A549 (cell line): Measurements from ENCODE around the gene ZNF865.

Experiments used
- CEBPB ChIP-seq, 2 experiments: fragments of >200 bp in 1 of 2; sonication (Bioruptor Twin) in 1 of 2; formaldehyde crosslinking in 1 of 2; IDR thresholded peaks; 2 replicates each; pipeline ENCODE4 v1.6.1; 2012 to 2016
- ESRRA ChIP-seq: fragments of 150-350 bp; IDR thresholded peaks from 2 replicates; pipeline ENCODE4 v1.6.1; 2014; ENCODE audit warnings: mild to moderate bottlenecking, low read length, borderline replicate concordance
- HDAC2 ChIP-seq: fragments of 200-600 bp; sonication (generic); IDR thresholded peaks from 2 replicates; pipeline ENCODE4 v1.6.1; 2016
- POLR2A ChIP-seq: IDR thresholded peaks from 2 replicates; pipeline ENCODE4 v1.6.1; 2012; ENCODE audit warnings: mild to moderate bottlenecking, low read length
- POLR2AphosphoS2 ChIP-seq: conservative IDR thresholded peaks from 2 replicates; pipeline ENCODE4 v1.6.1; 2012; ENCODE audit warnings: low read length, improper control_type of control experiment, inconsistent platforms
- RAD21 ChIP-seq, 2 experiments: fragments of >200 bp in 1 of 2; sonication (Bioruptor Twin) in 1 of 2; formaldehyde crosslinking in 1 of 2; IDR thresholded peaks in 1 of 2; conservative IDR thresholded peaks in 1 of 2; 2 replicates in 1 of 2; 3 replicates in 1 of 2; pipeline ENCODE4 v1.6.1; 2012 to 2018; ENCODE audit warnings: inconsistent platforms in 1 of 2
- RFX5 ChIP-seq: fragments of 450-650 bp; IDR thresholded peaks from 2 replicates; pipeline ENCODE4 v1.7.1; 2014; ENCODE audit warnings: antibody characterized with exemption, mild to moderate bottlenecking, moderate library complexity
- TF ChIP-seq, protein P1 (sequence below): fragments of >200 bp; sonication (Bioruptor Twin); formaldehyde crosslinking; IDR thresholded peaks from 3 replicates; pipeline ENCODE4 v1.5.1; 2016
- TF ChIP-seq, protein P2 (sequence below): fragments of 200-600 bp; sonication (generic); IDR thresholded peaks from 2 replicates; pipeline ENCODE4 v1.6.1; 2016; ENCODE audit warnings: antibody characterized with exemption, mild to moderate bottlenecking, moderate library complexity

DNA sequence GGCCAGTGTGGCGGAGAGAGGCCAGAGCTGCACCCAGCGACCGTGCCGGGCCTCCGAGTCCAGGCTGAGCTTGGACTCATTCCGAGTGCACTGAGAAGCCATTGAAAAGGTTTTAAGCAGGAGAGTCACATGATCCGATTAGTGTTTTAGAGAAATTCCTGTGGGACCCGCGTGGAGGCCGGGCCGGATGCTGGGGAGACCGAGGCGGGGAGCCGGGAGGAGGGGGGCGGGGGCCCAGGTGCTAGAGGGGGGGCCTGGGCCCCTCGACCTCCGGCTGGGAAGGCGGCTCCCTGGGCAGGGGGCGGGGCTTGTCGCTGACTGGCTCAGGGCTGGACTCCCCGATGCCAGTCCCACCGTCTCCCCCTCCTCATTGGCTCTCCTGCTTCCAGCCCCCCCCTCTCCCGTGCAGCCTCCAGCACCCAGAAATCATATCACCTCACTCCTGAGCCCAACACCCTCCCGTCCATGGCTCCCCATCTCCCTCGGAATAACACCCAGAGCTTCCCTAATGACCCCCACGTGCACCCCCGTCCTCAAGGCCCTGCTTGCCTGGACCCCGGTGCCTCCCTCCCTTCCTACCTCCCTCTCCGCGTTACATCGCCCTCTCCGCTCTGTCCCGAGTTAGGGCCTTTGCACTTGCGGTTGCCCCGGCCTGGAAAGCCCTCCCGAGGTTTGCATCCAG is 19.6 kb upstream of the ZNF865 start:
- TF ChIP-seq RAD21 (conservative IDR thresholded peaks at IDR 0.05 in 1 of 2, IDR thresholded peaks at IDR 0.05 in 1 of 2) (no peak), CEBPB (IDR thresholded peaks at IDR 0.05) (no peak), POLR2AphosphoS2 (no peak), RFX5 (no peak), HDAC2 (no peak), ESRRA (no peak), POLR2A (no peak)
- TF ChIP-seq, protein P1, sequence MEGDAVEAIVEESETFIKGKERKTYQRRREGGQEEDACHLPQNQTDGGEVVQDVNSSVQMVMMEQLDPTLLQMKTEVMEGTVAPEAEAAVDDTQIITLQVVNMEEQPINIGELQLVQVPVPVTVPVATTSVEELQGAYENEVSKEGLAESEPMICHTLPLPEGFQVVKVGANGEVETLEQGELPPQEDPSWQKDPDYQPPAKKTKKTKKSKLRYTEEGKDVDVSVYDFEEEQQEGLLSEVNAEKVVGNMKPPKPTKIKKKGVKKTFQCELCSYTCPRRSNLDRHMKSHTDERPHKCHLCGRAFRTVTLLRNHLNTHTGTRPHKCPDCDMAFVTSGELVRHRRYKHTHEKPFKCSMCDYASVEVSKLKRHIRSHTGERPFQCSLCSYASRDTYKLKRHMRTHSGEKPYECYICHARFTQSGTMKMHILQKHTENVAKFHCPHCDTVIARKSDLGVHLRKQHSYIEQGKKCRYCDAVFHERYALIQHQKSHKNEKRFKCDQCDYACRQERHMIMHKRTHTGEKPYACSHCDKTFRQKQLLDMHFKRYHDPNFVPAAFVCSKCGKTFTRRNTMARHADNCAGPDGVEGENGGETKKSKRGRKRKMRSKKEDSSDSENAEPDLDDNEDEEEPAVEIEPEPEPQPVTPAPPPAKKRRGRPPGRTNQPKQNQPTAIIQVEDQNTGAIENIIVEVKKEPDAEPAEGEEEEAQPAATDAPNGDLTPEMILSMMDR: no peak
- TF ChIP-seq, protein P2, sequence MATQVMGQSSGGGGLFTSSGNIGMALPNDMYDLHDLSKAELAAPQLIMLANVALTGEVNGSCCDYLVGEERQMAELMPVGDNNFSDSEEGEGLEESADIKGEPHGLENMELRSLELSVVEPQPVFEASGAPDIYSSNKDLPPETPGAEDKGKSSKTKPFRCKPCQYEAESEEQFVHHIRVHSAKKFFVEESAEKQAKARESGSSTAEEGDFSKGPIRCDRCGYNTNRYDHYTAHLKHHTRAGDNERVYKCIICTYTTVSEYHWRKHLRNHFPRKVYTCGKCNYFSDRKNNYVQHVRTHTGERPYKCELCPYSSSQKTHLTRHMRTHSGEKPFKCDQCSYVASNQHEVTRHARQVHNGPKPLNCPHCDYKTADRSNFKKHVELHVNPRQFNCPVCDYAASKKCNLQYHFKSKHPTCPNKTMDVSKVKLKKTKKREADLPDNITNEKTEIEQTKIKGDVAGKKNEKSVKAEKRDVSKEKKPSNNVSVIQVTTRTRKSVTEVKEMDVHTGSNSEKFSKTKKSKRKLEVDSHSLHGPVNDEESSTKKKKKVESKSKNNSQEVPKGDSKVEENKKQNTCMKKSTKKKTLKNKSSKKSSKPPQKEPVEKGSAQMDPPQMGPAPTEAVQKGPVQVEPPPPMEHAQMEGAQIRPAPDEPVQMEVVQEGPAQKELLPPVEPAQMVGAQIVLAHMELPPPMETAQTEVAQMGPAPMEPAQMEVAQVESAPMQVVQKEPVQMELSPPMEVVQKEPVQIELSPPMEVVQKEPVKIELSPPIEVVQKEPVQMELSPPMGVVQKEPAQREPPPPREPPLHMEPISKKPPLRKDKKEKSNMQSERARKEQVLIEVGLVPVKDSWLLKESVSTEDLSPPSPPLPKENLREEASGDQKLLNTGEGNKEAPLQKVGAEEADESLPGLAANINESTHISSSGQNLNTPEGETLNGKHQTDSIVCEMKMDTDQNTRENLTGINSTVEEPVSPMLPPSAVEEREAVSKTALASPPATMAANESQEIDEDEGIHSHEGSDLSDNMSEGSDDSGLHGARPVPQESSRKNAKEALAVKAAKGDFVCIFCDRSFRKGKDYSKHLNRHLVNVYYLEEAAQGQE: no peak
